ENCODE data around the gene PGRMC1.
"Not testable (repeated sequence)": the region's sequence is repeated elsewhere in the genome, so short reads cannot be mapped to it uniquely, and the experiment has no call there.

The PGRMC1 gene

DNA sequence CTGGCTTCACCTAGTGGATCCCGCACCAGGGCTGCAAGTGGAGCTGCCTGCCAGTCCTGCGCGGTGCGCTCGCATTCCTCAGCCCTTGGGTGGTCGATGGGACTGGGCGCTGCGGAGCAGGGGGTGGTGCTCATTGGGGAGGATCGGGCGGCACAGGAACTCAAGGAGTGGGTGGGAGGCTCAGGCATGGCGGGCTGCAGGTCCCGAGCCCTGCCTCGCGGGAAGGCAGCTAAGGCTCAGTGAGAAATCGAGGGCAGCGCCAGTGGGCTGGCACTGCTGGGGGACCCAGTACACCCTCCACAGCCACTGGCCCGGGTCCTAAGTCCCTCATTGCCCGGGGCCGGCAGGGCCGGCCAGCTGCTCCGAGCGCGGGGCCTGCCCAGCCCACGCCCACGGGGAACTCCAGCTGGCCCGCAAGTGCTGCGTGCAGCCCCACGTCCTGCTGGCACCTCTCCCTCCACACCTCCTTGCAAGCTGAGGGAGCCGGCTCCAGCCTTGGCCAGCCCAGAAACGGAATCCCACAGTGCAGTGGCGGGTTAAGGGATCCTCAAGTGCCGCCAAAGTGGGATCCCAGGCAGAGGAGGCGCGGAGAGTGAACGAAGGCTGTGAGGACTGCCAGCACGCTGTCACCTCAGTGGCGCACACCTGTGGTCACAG lies 27.6 kb upstream of the PGRMC1 start (continued):
- TF ChIP-seq TOX (CRISPR knock-in tag; IDR thresholded peaks at IDR 0.05; ENCODE audit: borderline replicate concordance) (no peak), PATZ1 (CRISPR knock-in tag; IDR thresholded peaks at IDR 0.05; ENCODE audit: borderline replicate concordance) (no peak), ZNF8 (CRISPR knock-in tag; IDR thresholded peaks at IDR 0.05) (no peak), ZFP3 (CRISPR knock-in tag; IDR thresholded peaks at IDR 0.05) (no peak), GLIS3 (CRISPR knock-in tag; IDR thresholded peaks at IDR 0.05) (no peak)
- TF ChIP-seq, protein P1, sequence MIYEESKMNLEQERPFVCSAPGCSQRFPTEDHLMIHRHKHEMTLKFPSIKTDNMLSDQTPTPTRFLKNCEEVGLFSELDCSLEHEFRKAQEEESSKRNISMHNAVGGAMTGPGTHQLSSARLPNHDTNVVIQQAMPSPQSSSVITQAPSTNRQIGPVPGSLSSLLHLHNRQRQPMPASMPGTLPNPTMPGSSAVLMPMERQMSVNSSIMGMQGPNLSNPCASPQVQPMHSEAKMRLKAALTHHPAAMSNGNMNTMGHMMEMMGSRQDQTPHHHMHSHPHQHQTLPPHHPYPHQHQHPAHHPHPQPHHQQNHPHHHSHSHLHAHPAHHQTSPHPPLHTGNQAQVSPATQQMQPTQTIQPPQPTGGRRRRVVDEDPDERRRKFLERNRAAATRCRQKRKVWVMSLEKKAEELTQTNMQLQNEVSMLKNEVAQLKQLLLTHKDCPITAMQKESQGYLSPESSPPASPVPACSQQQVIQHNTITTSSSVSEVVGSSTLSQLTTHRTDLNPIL (CRISPR knock-in tag; IDR thresholded peaks at IDR 0.05; ENCODE audit: low read depth) = no peak
- TF ChIP-seq, protein P2, sequence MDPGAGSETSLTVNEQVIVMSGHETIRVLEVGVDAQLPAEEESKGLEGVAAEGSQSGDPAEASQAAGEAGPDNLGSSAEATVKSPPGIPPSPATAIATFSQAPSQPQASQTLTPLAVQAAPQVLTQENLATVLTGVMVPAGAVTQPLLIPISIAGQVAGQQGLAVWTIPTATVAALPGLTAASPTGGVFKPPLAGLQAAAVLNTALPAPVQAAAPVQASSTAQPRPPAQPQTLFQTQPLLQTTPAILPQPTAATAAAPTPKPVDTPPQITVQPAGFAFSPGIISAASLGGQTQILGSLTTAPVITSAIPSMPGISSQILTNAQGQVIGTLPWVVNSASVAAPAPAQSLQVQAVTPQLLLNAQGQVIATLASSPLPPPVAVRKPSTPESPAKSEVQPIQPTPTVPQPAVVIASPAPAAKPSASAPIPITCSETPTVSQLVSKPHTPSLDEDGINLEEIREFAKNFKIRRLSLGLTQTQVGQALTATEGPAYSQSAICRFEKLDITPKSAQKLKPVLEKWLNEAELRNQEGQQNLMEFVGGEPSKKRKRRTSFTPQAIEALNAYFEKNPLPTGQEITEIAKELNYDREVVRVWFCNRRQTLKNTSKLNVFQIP (CRISPR knock-in tag; IDR thresholded peaks at IDR 0.05; ENCODE audit: borderline replicate concordance, low read depth) = no peak

DNA sequence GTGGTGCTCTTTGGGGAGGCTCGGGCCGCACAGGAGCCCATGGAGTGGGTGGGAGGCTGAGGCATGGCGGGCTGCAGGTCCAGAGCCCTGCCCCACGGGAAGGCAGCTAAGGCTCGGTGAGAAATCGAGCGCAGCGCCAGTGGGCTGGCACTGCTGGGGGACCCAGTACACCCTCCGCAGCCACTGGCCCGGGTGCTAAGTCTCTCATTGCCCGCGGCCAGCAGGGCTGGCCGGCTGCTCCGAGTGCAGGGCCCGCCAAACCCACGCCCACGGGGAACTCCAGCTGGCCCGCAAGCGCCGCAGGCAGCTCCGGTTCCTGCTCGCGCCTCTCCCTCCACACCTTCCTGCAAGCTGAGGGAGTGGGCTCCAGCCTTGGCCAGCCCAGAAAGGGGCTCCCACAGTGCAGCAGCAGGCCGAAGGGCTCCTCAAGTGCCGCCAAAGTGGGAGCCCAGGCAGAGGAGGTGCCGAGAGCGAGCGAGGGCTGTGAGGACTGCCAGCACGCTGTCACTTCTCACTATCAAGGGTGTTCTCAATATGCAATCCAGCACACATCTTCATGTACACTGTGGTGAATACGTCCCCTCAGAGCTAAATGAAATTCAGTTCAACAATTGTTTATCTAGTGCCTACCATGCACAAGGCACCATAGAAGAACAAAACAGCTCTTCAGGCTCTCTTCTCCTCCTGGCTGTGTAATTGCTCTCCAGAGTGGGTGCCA lies 25.0 kb upstream of the PGRMC1 start:
- not testable (repeated sequence) for ATAC-seq

- ATAC-seq = no peak
- no peak for TF ChIP-seq ZNF8 (CRISPR knock-in tag; IDR thresholded peaks at IDR 0.05)
- TF ChIP-seq CSDC2 (CRISPR knock-in tag; IDR thresholded peaks at IDR 0.05) = no peak
- TF ChIP-seq TOX (CRISPR knock-in tag; IDR thresholded peaks at IDR 0.05; ENCODE audit: borderline replicate concordance) = no peak
- TF ChIP-seq ZNF70 (CRISPR knock-in tag; IDR thresholded peaks at IDR 0.05) = no peak
- TF ChIP-seq GLIS3 (CRISPR knock-in tag; IDR thresholded peaks at IDR 0.05) = no peak
Observed at GRCh38 chrX:119211649-119212014, 24.5 kb upstream of the PGRMC1 start.

- TF ChIP-seq OSR1 (CRISPR knock-in tag; IDR thresholded peaks at IDR 0.05) (no peak), ZC3H10 (CRISPR knock-in tag; IDR thresholded peaks at IDR 0.05) (no peak), BACH2 (CRISPR knock-in tag; IDR thresholded peaks at IDR 0.05; ENCODE audit: borderline replicate concordance) (no peak), ZNF565 (CRISPR knock-in tag; conservative IDR thresholded peaks at IDR 0.05; ENCODE audit: low read depth) (no peak), CSDC2 (CRISPR knock-in tag; IDR thresholded peaks at IDR 0.05) (no peak), GLIS3 (CRISPR knock-in tag; IDR thresholded peaks at IDR 0.05) (no peak), SNAI2 (CRISPR knock-in tag; IDR thresholded peaks at IDR 0.05) (no peak), CSRNP3 (CRISPR knock-in tag; IDR thresholded peaks at IDR 0.05) (no peak)
- TF ChIP-seq, protein P3, sequence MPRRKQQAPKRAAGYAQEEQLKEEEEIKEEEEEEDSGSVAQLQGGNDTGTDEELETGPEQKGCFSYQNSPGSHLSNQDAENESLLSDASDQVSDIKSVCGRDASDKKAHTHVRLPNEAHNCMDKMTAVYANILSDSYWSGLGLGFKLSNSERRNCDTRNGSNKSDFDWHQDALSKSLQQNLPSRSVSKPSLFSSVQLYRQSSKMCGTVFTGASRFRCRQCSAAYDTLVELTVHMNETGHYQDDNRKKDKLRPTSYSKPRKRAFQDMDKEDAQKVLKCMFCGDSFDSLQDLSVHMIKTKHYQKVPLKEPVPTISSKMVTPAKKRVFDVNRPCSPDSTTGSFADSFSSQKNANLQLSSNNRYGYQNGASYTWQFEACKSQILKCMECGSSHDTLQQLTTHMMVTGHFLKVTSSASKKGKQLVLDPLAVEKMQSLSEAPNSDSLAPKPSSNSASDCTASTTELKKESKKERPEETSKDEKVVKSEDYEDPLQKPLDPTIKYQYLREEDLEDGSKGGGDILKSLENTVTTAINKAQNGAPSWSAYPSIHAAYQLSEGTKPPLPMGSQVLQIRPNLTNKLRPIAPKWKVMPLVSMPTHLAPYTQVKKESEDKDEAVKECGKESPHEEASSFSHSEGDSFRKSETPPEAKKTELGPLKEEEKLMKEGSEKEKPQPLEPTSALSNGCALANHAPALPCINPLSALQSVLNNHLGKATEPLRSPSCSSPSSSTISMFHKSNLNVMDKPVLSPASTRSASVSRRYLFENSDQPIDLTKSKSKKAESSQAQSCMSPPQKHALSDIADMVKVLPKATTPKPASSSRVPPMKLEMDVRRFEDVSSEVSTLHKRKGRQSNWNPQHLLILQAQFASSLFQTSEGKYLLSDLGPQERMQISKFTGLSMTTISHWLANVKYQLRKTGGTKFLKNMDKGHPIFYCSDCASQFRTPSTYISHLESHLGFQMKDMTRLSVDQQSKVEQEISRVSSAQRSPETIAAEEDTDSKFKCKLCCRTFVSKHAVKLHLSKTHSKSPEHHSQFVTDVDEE (CRISPR knock-in tag; IDR thresholded peaks at IDR 0.05) = no peak
- TF ChIP-seq, protein P2 (CRISPR knock-in tag; IDR thresholded peaks at IDR 0.05; ENCODE audit: borderline replicate concordance, low read depth) = no peak
- ATAC-seq = peak; percentile 60; the same call in 2 of the 3 replicates
Observed at GRCh38 chrX:119218198-119218597, 17.9 kb upstream of the PGRMC1 start.

Measured in SK-N-SH treated with all-trans-retinoic acid at 6 μM for 48 hours (cell line).